H9 (cell line): Measurements from ENCODE around the gene LXN. TPM values are rescaled to one million over a fixed set of nuclear protein-coding genes. Genes with fewer than 3 reads are reported as not detected.

Experiments used
- DNase-seq: peaks from one replicate; pipeline ENCODE4 v3.0.0-alpha.2; 2017
- H2AFZ ChIP-seq: one replicate; pipeline ENCODE4 v1.6.1; 2013; ENCODE audit warnings: mild to moderate bottlenecking, low read length, control low read depth, moderate library complexity
- H2AK5ac ChIP-seq: 2 replicates; pipeline ENCODE4 v1.6.1; 2013; ENCODE audit warnings: low read length, control low read depth, mixed read lengths; ENCODE audit not compliant: insufficient read length
- H2BK120ac ChIP-seq: one replicate; pipeline ENCODE4 v1.6.1; 2013; ENCODE audit warnings: low read depth, mild to moderate bottlenecking, low read length, control low read depth, inconsistent platforms; ENCODE audit not compliant: poor library complexity, severe bottlenecking
- H2BK12ac ChIP-seq: 2 replicates; pipeline ENCODE4 v1.6.1; 2013; ENCODE audit warnings: low read length, control low read depth, mixed read lengths, low read depth; ENCODE audit not compliant: insufficient read length
- H2BK15ac ChIP-seq: 2 replicates; pipeline ENCODE4 v1.6.1; 2013; ENCODE audit warnings: low read depth, low read length, control low read depth
- H2BK20ac ChIP-seq: one replicate; pipeline ENCODE4 v1.6.1; 2013; ENCODE audit warnings: low read depth, mild to moderate bottlenecking, low read length, control low read depth, inconsistent platforms; ENCODE audit not compliant: poor library complexity, severe bottlenecking
- H2BK5ac ChIP-seq: 2 replicates; pipeline ENCODE4 v1.6.1; 2013; ENCODE audit warnings: low read length, control low read depth, mixed read lengths; ENCODE audit not compliant: insufficient read length
- H3K14ac ChIP-seq: 2 replicates; pipeline ENCODE4 v1.6.1; 2013; ENCODE audit warnings: low read length, control low read depth; ENCODE audit not compliant: insufficient read depth
- H3K18ac ChIP-seq: 2 replicates; pipeline ENCODE4 v1.6.1; 2013; ENCODE audit warnings: low read depth, mild to moderate bottlenecking, mixed read lengths, low read length, control low read depth; ENCODE audit not compliant: insufficient read length
- H3K23ac ChIP-seq: 2 replicates; pipeline ENCODE4 v1.6.1; 2013; ENCODE audit warnings: low read length, control low read depth, mixed read lengths, low read depth; ENCODE audit not compliant: insufficient read length
- H3K23me2 ChIP-seq: 2 replicates; pipeline ENCODE4 v1.6.1; 2013; ENCODE audit warnings: low read depth, mild to moderate bottlenecking, mixed read lengths, low read length, control low read depth; ENCODE audit not compliant: insufficient read length, poor library complexity, severe bottlenecking
- H3K27ac ChIP-seq: 2 replicates; pipeline ENCODE4 v1.5.1; 2013; ENCODE audit warnings: low read length, control low read depth, mixed read lengths, low read depth; ENCODE audit not compliant: insufficient read length
- H3K27me3 ChIP-seq: 2 replicates; pipeline ENCODE4 v1.6.1; 2013; ENCODE audit warnings: low read length, control low read depth, inconsistent platforms; ENCODE audit not compliant: insufficient read depth
- H3K4ac ChIP-seq: 2 replicates; pipeline ENCODE4 v1.6.1; 2013; ENCODE audit warnings: low read depth, mild to moderate bottlenecking, control low read depth, inconsistent platforms, low read length, moderate library complexity
- H3K4me1 ChIP-seq: 2 replicates; pipeline ENCODE4 v1.6.1; 2013; ENCODE audit warnings: low read length, control low read depth, inconsistent platforms; ENCODE audit not compliant: insufficient read depth
- H3K4me2 ChIP-seq: 2 replicates; pipeline ENCODE4 v1.6.1; 2013; ENCODE audit warnings: low read length, control low read depth, mixed read lengths; ENCODE audit not compliant: insufficient read length, insufficient read depth
- H3K56ac ChIP-seq: 2 replicates; pipeline ENCODE4 v1.6.1; 2013; ENCODE audit warnings: low read depth, mild to moderate bottlenecking, mixed read lengths, low read length, control low read depth; ENCODE audit not compliant: insufficient read length
- H3K79me1 ChIP-seq: 2 replicates; pipeline ENCODE4 v1.6.1; 2013; ENCODE audit warnings: low read depth, mild to moderate bottlenecking, moderate library complexity, low read length, control low read depth, inconsistent platforms; ENCODE audit not compliant: insufficient read depth, poor library complexity, severe bottlenecking
- H3K79me2 ChIP-seq: 2 replicates; pipeline ENCODE4 v1.6.1; 2013; ENCODE audit warnings: low read length, control low read depth, inconsistent platforms; ENCODE audit not compliant: insufficient read depth
- H3K9ac ChIP-seq: 2 replicates; pipeline ENCODE4 v1.6.1; 2013; ENCODE audit warnings: low read length, control low read depth, mixed read lengths; ENCODE audit not compliant: insufficient read length; ENCODE audit errors: extremely low read depth
- H3K9me3 ChIP-seq: one replicate; pipeline ENCODE4 v1.6.1; 2013; ENCODE audit warnings: low read depth, low read length, inconsistent platforms; ENCODE audit not compliant: control insufficient read depth
- H3T11ph ChIP-seq: one replicate; pipeline ENCODE4 v1.6.1; 2013; ENCODE audit warnings: mild to moderate bottlenecking, low read length, control low read depth, inconsistent platforms
- H4K20me1 ChIP-seq: one replicate; pipeline ENCODE4 v1.6.1; 2013; ENCODE audit not compliant: control insufficient read depth, insufficient read length, insufficient read depth
- H4K5ac ChIP-seq: 2 replicates; pipeline ENCODE4 v1.6.1; 2013; ENCODE audit warnings: low read depth, mild to moderate bottlenecking, mixed read lengths, low read length, control low read depth; ENCODE audit not compliant: insufficient read length
- H4K8ac ChIP-seq: replicated peaks from 2 replicates; pipeline ENCODE4 v1.6.1; 2013; ENCODE audit warnings: low read length, control low read depth, mixed read lengths, low read depth; ENCODE audit not compliant: insufficient read length
- H4K91ac ChIP-seq: 2 replicates; pipeline ENCODE4 v1.6.1; 2013; ENCODE audit warnings: low read depth, mild to moderate bottlenecking, moderate library complexity, mixed read lengths, low read length, control low read depth; ENCODE audit not compliant: insufficient read length
- H3K27ac Mint-ChIP-seq, 3 experiments: 2 replicates in 2 of 3; 3 replicates in 1 of 3; pipeline ENCODE4 v1.8.0; 2020 to 2021; ENCODE audit warnings: mixed read lengths in 3 of 3, mild to moderate bottlenecking in 1 of 3, moderate library complexity in 1 of 3
- H3K27me3 Mint-ChIP-seq: 2 replicates; pipeline ENCODE4 v1.8.0; 2021; ENCODE audit warnings: low read depth, mild to moderate bottlenecking, moderate library complexity, mixed read lengths
- H3K36me3 Mint-ChIP-seq, 3 experiments: 2 replicates in 2 of 3; 3 replicates in 1 of 3; pipeline ENCODE4 v1.8.0; 2020 to 2021; ENCODE audit warnings: low read depth in 3 of 3, mixed read lengths in 3 of 3; ENCODE audit not compliant: insufficient read depth in 1 of 3
- H3K4me1 Mint-ChIP-seq, 2 experiments: 2 replicates each; pipeline ENCODE4 v1.8.0; 2020; ENCODE audit warnings: mixed read lengths in 2 of 2
- H3K4me3 Mint-ChIP-seq, 2 experiments: 2 replicates in 1 of 2; 3 replicates in 1 of 2; pipeline ENCODE4 v1.8.0; 2020 to 2021; ENCODE audit warnings: mild to moderate bottlenecking in 2 of 2, mixed read lengths in 2 of 2, moderate library complexity in 1 of 2
- H3K9me3 Mint-ChIP-seq, 2 experiments: 2 replicates in 1 of 2; 3 replicates in 1 of 2; pipeline ENCODE4 v1.8.0; 2020; ENCODE audit warnings: mild to moderate bottlenecking in 2 of 2, mixed read lengths in 2 of 2, moderate library complexity in 1 of 2
- WGBS: extraction: QIAGEN DNeasy Blood & Tissue Kit; methylation state at CpG from one replicate; pipeline ENCODE4 v1.1.7; 2013; ENCODE audit warnings: missing lambda C conversion rate, low lambda C conversion rate, mixed read lengths; ENCODE audit not compliant: insufficient read length; ENCODE audit errors: extremely low coverage; 5-methylcytosine and 5-hydroxymethylcytosine counted together
- total RNA-seq: library from RNA; stranded (reverse); gene quantifications from 2 replicates; pipeline ENCODE4 v1.2.1, GENCODE V29; 2021
- TF ChIP-seq, protein P1 (sequence below): fragments of 200-600 bp; sonication (generic); conservative IDR thresholded peaks from 3 replicates; pipeline ENCODE4 v1.8.0; 2021; ENCODE audit warnings: antibody characterized with exemption, mild to moderate bottlenecking

LXN gene
- total RNA-seq, 1 experiment from 2014 or later = 6.7 TPM

DNA sequence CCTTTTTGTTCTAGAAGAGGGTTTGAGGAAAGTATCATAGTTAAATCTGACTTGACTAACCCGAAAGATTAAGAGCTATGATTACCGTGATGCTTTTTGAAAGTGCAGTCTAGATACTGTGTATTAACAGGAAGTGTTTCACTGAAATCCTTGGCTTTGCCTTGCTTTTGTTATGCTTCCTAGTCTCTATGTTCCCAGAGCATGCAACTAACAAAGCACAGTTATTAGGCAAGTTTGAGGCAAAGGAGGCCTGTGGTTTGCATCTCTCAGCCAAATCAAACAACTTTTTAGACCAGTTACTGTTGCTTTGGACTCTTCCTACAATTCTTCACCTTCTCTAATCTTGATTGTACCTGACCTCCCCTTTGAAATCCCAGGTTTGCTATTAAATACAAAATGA lies 3.9 kb downstream of the LXN start:
- DNase-seq = no peak
- Histone ChIP-seq H3K4ac (no peak overlapping the region), H3K79me1 (no peaks in the 10 kb centered on the region), H3K23ac (no peak overlapping the region), H3K4me1 (no peaks in the 10 kb centered on the region; the same call in 1 of the 2 replicates), H3K18ac (no peak overlapping the region), H2AK5ac (no peak overlapping the region), H2BK120ac (no peak overlapping the region), H3K4me2 (no peak overlapping the region), H3K79me2 (no peaks in the 10 kb centered on the region), H3K9ac (no peak overlapping the region), H3K9me3 (no peaks in the 10 kb centered on the region), H4K91ac (no peak overlapping the region), H2AFZ (no peak overlapping the region), H3T11ph (no peak overlapping the region), H2BK15ac (no peak overlapping the region), H3K14ac (no peak overlapping the region), H4K5ac (no peak overlapping the region), H3K23me2 (peaks cover 13% of the 10 kb centered on the region), H2BK12ac (no peak overlapping the region), H2BK5ac (no peak overlapping the region), H4K8ac (no peak overlapping the region), H3K56ac (no peak overlapping the region), H4K20me1 (no peaks in the 10 kb centered on the region), H3K27ac (no peak overlapping the region), H2BK20ac (no peak overlapping the region), H3K27me3 (no peaks in the 10 kb centered on the region)
- Mint-ChIP-seq H3K27me3 (no peaks in the 10 kb centered on the region), H3K27ac (no peak overlapping the region), H3K4me3 (no peak overlapping the region), H3K4me1 (peaks cover 9 to 14% of the 10 kb centered on the region in 2 experiments), H3K36me3 (peaks cover 6 to 35% (median 18%) of the 10 kb centered on the region in 3 experiments), H3K9me3 (no peaks in the 10 kb centered on the region)
- TF ChIP-seq, protein P1, sequence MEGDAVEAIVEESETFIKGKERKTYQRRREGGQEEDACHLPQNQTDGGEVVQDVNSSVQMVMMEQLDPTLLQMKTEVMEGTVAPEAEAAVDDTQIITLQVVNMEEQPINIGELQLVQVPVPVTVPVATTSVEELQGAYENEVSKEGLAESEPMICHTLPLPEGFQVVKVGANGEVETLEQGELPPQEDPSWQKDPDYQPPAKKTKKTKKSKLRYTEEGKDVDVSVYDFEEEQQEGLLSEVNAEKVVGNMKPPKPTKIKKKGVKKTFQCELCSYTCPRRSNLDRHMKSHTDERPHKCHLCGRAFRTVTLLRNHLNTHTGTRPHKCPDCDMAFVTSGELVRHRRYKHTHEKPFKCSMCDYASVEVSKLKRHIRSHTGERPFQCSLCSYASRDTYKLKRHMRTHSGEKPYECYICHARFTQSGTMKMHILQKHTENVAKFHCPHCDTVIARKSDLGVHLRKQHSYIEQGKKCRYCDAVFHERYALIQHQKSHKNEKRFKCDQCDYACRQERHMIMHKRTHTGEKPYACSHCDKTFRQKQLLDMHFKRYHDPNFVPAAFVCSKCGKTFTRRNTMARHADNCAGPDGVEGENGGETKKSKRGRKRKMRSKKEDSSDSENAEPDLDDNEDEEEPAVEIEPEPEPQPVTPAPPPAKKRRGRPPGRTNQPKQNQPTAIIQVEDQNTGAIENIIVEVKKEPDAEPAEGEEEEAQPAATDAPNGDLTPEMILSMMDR = no peak
- WGBS = no CpG with 5 or more reads among the region's 2 CpGs
